ENCODE data around the gene EHHADH.
"Not testable (repeated sequence)": the region's sequence is repeated elsewhere in the genome, so short reads cannot be mapped to it uniquely, and the experiment has no call there.

EHHADH gene

DNA sequence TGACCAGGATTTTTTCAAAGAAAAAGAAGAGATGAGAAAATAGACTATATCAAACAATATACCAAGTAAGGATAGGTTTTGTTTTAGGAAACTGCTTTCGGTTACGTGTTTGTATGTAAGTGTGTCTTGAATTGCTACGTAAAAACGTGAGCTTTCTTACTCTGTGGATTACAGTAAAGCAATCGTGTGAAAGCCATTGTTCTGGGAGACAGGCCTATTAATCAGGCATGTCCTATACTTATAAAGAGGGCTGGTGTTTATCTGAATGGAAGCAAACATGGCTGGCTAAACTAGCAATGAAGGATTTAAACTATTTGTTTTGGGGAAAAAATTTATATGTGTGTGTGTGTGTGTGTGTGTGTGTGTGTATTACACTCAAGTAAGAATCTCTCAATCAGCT is 2.6 kb downstream of the EHHADH start:
- DNase-seq (ENCODE audit: low read depth in 2 of 2), result no peak

DNA sequence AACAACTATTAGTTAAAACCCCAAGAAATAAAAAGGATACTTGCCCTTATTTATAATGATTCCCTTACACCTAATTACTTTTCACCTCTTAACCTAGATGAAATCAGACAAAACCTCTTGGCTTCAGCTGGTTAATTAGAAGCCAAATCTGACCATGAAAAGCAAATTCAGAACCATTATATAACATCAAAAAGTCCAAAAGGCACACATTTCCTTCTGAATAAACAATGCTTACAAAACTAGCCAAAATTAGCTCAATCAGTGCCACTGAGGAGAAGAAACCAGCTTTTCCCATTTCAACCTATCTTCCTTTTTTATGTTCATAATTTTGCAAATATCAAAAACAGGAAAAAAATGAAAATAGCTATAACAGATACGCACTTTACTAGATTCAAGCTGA is 3.2 kb downstream of the EHHADH start:
- no peak for DNase-seq (ENCODE audit: low read depth in 2 of 2)

DNA sequence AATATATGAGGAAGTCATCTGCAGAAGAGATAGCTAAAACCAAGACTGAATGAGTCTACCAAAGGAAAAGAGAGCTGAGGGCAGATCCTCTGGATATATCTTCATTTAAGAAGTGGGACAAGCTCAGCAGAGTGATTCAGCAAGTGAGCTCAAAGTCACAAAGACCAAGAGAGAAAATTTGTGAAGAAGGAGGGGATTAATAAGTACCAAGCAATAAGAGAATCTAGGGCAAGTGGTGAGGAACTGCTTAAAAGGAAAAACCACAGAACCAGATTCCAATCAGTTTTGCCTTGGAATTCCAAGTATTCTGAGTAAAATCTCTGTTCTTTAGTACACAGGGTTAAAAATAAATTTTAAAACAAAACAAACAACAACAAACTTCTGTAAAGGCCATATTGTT is 3.6 kb downstream of the EHHADH start:
- DNase-seq (ENCODE audit: low read depth in 2 of 2), result no peak

DNA sequence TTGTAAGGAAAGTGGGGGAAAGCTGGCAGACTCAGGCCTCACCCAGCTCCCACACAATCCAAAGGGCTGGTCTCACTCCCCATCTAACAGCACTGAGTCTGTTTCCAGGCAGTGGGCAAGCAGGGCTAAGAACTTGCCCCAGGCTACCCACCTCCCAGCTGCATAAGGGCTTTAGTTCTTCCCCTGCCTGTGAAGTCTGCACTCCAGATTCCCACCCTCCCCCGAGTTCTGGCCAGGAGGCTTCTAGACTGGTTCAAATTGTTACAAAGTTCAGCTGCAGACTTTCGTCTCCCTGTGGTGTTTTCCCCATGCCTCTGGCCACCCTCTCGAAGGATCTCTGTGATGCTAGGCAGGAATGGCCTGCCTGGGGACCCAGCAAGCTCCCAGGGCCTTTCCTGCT is 11.2 kb downstream of the EHHADH start:
- DNase-seq (ENCODE audit: low read depth in 2 of 2), result no peak

DNA sequence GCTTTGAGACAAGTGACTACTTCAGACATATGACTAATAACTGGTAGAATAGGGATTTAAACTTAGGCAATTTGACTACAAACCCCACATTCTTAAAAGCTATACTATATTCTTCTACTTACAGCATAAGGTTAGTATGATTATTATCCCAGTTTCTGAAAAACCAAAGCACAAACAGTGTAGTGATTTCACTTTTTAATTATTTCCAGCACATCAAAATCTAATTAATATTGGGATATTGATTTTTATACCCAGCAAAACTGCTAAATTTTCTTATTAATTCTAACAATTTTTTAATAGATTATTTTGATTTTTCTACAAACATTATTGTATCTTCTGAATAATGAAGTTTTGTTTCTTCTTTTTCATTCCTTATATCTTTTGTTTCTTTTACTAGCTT is 16.9 kb downstream of the EHHADH start:
- DNase-seq (ENCODE audit: low read depth in 2 of 2), result no peak

DNA sequence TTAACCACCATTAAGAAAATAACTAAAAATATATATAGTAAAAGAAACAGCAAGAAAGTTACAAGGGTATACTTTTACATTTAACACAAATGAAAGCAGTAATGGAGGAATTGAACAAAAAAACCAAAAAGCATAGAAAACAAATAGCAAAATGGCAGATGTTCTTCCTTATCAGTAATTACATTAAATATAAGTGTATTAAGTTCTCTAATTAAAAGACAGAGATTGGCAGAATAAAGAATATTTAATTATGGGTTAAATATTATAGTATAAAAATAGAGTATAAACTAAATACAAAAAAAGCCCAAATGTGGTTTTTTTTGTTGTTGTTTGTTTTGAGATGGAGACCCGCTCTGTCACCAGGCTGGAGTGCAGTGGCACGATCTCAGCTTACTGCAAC is 20.5 kb downstream of the EHHADH start:
- DNase-seq (ENCODE audit: low read depth in 2 of 2), result no peak

DNA sequence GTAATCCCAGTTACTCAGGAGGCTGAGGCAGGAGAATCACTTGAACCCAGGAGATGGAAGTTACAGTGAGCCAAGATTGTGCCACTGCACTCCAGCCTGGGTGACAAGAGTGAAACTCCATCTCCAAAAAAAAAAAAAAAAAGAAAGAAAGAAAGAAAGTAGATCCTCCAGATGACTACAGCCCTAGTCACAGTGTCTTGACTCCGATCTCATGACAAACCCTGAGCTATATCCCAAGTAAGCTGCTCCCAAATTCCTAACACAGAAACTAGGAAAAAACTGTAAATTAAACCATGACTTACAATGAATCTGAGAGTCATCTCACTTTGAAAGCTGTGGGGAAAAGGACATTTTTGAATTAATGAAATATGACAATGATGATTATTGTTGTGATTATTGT is 27.3 kb downstream of the EHHADH start:
- DNase-seq (ENCODE audit: low read depth in 2 of 2), result not testable (repeated sequence)

DNA sequence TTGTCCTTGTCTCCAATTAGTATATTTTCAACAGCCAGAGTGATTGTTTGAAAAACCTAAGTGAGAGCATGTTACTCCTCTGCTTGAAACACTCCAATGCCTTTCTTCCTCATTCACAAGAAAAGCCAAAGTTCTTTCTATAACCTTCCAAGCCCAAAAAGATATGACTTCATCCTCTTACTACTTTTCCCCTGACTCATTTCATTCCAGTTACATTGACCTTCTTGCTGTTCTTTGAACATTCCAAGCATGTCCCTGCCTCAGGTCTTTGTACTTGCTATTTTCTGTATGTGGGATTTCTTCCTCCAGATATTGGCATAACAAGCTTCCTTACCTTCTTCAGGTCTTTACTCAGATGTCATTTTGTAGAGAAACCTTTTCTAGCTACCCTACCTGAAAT is 28.3 kb downstream of the EHHADH start:
- no peak for DNase-seq (ENCODE audit: low read depth in 2 of 2)

DNA sequence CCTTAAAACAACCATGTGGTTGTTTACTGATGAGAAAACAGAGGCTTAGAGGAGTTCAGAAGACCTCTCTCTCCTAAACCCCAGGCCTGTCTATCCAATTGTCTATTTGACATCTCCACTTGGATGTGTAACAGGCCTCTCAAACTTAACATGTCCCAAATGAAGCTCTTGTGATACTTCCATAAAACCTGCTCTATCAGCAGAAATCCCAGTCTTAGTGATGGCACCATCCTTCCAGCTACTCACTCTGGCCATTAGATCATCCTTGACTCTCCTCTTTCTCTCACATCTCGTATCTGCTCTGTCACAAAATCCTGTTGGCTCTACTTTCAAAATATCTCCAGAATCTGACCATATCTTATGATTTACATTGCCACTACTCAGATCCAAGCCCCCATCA is 28.8 kb downstream of the EHHADH start:
- DNase-seq (ENCODE audit: low read depth in 2 of 2), result no peak

DNA sequence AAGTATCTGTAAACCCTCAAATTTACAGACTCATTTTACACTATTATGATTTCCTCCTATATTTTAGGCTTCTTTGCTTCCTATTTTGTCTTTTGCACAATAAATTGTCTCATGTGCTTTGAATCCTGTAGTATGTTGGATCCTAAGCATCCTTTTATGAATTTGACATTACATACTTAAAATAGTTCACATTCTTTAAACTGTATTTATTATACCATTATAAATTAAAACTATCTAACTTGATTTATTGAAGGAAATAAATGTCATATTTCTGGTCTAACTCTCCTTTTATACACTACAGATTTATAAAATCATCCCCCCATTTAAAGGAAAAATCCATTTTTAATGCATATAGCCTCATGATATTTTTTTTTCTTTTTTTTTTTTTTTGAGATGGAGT is 32.6 kb downstream of the EHHADH start:
- no peak for DNase-seq (ENCODE audit: low read depth in 2 of 2)

DNA sequence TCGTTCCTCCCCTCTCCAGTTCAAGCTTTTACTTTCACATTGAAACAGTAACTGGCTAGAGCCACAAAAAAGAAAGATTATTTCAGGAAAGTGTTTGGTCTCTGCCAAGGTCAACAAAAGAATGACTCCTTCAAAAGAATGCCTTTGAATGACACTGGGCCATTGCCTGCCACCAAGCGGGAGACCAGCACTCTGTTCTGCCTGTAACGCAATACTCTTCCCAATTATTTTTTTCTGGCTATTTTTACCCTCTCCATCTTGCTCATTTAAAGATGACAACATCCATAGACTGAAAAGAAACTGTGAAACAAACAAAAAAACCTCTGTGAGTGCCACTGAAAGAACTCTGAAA is 37.3 kb downstream of the EHHADH start:
- no peak for DNase-seq (ENCODE audit: low read depth in 2 of 2)

DNA sequence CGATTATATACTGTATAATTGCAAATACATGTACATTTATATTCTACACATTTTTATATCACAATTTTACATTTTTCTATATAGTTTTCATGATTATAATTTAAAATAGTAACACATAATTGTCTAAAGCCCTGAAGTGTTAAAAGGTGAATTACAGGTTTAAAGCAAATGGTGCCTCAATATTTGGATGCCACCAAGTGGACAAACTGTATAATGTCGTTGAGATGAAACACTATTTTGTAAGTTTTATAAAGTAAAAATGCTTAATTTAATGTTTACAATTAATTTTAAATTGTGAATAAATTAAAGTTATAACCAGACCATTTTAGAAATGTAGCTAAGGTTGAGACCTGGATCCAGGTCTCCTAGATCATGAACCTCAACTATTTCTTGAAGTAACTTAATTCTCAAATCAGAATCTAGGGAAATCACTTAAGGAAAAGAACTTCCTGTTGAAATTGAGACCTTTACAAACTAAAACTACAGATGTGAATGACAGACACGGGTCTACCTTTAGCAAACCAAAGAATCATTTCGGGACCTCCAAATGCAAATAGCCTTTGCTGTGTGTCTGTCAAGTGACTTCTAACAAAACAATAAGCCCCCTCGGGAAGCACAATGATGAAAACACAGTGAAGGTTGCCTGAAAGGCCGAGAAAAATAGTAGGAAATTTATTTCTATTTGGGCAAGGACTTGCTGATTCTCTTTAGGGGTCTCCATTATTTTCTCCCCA is 37.8 kb downstream of the EHHADH start:
- no peak for DNase-seq (ENCODE audit: low read depth in 2 of 2)

DNA sequence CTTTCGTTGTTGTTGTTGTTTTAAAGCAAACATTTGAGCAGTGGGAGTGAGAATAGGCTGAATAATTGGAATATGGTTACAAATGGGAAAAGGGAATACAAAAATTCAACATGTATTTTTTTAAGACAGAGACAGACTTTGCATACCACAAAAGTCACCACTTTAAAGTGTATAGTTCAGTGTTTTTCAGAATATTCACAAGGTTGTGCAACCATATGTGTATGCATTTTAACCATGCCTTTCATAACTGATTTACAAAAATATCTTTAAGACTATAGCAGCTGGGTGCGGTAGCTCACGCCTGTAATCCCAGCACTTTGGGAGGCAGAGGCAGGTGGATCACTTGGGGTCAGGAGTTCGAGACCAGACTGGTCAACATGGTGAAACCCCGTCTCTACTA is 41.3 kb downstream of the EHHADH start:
- no peak for DNase-seq (ENCODE audit: low read depth in 2 of 2)

DNA sequence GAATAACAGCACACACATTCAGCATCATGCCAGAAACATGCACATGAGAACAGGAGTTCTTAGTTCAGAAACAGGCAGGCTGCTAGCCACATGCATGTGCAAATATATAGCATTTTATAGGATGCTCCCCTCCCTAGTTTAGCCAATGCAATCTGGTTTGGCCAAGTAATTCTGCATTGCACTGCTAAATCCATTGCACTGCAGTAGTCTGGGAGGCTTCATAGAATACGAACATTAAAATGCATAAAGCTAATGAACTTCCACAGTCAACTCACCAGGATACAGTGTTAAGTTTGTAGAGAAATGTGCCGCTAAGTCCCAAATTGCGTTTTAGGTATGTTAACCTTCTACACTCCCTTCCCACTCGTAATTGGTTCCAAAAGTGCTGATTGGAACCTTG is 41.8 kb downstream of the EHHADH start:
- DNase-seq (ENCODE audit: low read depth in 2 of 2), result no peak

DNA sequence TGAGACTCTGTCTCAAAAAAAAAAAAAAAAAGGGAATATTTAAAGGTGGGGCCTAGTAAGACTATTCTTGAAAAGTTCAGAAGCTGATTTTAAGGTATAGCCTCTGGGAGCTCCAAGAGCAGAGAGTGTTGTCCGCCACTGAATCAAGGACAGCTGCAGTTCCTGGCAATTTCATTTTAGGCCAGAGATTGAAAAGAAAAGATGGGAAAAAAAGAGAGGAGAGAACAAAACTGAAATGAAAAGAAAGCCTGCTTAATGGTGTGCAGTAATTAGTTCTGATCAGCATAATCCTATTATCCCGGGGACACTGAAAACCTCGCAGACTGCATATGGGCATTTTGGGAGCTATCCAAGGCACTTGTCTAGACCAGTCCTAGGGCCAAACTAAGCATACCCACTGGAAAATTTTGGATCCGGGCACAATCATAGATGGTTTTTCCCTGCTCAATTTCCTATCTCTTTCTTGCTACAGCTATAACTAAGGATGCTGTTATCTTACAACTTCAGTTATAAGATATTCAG is 43.2 kb downstream of the EHHADH start:
- no peak for DNase-seq (ENCODE audit: low read depth in 2 of 2)

DNA sequence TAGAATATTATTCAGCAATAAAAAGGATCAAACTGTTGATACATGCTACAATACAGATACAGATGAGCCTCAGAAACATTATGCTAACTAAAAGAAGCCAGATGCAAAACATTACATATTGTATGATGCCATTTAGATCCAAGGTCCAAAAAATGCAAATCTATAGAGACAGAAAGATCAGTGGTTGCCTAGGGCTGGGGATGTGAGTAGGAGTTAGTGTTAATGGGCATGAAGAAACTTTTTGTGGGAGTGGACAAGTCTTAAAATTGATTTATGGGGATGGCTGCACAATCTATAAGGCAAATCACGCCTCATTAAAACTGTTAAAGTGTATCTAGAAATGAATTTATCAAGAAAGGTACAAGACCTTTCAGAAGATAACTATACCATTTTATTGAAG is 45.0 kb downstream of the EHHADH start:
- DNase-seq (ENCODE audit: low read depth in 2 of 2), result no peak

DNA sequence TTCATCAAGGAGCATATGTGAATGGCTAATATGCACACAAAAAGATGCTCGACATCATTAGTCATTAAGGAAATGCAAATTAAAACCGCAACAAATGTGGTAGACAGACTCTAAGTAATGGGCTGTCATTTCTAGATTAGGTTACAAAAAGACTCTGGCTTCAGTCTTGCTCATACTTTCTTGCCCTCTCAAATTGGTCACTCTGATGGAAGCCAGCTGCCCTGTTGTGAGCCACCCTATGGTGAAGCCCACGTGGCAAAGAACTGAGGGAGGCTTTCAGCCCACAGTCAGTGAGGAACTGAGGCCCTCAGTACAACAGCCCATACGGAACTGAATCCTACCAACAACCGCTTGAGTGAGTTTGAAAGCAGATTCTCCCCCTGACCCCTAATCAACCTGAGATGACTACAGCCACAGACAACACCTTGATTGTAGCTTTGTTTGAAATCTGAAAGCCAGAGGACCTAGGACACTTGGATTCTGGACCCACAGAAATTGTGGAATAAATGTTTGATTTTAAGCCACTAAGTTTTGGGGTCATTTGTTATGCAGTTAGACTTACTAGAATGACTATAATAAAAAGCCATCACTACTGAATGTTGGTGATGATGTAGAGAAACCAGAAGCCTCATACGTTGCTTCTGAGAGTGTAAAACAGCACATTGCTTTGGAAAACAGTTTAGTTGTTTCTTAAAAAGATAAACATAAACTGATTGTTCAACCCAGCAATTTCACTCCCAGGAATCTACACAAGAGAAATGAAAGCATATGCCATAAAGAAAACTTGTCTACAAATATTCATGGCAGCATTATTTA is 45.7 kb downstream of the EHHADH start:
- no peak for DNase-seq (ENCODE audit: low read depth in 2 of 2)

DNA sequence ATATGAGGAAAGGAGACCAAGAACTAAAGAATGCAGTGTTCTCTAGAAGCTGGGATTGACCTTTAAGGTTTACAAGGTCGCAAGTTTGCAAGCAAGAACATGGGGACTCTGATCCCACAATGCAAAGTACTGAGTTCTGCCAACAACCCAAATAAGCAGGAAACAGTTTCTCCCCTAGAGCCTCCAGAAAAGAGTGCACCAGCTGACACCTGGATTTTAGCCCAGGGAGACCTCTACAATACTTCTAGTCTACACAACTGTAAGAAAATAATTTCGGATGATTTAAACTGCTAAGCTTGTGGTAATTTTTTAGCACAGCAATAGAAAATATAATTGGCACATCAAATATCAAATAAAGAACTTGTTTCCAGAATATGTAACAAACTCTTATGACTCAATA is 46.4 kb downstream of the EHHADH start:
- DNase-seq (ENCODE audit: low read depth in 2 of 2), result no peak

DNA sequence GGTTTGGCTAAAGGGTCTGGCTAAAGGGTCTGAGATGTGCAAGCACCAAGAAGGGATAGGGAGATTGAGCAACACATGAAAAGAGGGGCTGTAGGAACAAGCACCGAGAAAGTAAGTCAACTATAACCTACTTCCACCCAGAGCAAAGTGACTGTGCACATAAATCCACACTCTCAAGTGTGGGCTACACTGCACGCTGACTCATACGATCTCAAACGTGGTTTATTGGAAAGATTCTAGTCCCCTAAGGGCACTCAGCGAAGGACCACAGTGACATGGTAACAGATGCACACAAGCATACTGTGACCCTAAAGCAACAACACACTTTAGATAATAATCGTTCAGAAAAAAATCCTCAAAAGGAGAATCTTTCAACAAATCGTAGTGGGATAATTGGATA is 48.0 kb downstream of the EHHADH start:
- no peak for DNase-seq (ENCODE audit: low read depth in 2 of 2)

DNA sequence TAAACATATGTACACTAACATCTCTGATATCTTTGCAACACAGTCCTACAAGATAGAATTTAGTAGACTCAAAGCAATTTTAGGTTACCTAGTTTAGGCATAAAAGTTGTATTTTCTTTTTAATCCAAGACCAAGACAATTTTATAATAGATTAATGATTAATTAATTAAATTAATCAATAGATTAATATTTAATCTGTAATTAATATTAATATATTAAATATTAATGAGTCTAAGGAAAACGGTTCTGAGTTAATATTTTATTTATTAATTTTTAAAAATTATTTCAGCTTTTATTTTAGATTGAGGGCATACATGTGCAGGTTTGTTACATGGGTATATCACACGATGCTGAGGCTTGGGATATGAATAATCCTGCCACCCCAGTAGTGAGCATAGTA is 49.0 kb downstream of the EHHADH start:
- no peak for DNase-seq (ENCODE audit: low read depth in 2 of 2)

DNA sequence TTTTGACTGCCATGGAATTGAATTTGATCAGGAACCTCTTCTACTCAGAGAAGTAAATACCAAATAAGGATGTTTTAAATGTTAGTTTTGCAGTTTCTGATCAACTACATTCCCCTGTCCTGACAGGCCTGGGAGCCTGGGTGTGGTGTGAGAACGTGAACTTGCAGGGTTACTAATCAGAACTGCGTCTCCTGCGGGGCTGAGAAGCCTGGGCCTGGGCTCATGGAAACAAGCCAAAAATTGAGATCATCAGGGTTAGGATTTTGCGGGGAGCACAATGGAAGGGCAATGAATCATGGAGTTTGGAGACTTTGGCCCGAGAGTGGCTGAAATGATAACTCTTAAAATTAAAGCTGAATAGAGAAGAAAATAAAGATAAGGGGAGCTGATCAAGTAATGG is 53.2 kb downstream of the EHHADH start:
- no peak for DNase-seq (ENCODE audit: low read depth in 2 of 2)

DNA sequence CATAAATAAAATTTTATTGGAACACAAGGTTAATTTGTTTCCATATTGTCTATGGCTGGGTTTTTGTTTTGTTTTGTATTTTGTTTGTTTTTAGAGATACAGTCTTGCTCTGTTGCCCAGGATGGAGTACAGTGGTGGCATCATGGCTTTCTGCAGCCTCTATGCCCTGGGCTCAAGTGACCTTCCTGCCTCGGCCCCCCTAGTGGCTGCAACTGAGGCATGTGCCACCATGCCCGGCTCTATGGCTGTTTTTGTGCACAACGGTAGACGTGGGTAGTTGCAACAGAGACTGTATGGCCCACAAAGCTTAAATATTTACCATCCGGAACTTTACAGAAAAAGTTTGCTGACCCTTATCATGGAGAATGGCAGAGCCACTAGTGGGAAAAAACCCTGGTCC is 54.2 kb downstream of the EHHADH start:
- no peak for DNase-seq (ENCODE audit: low read depth in 2 of 2)

DNA sequence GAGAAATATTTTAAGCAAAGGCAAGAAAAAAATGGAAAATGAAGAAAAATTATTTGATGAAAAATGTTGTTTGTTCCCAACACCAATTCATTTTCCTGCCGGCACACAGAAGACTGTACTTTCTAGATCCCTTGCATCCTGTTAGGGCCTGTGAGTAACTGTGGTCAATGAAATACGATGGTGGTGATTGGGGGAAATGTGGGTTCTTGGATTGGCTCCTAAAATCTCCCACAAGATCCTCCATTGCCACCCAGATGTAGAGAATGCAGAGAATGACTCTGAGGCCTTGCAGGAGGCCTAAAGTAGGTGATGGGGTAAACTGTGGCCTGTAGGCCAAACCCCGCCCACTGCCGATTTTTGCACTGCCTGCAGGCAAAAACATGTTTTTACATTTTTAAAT is 54.6 kb downstream of the EHHADH start:
- DNase-seq (ENCODE audit: low read depth in 2 of 2), result no peak

Data from activated CD8-positive, alpha-beta memory T cell treated with anti-CD3 and anti-CD28 coated beads for 4 hours (primary cell).